ENCODE measurements around the gene SORL1. TPM values are rescaled to one million over a fixed set of nuclear protein-coding genes. Genes with fewer than 3 reads are reported as not detected.
A peak's percentile ranks its signal among the peaks of the same experiment; 100 is the strongest.

SORL1 gene
- total RNA-seq, 1 donor from 2014 or later, result under 0.01 TPM

DNA sequence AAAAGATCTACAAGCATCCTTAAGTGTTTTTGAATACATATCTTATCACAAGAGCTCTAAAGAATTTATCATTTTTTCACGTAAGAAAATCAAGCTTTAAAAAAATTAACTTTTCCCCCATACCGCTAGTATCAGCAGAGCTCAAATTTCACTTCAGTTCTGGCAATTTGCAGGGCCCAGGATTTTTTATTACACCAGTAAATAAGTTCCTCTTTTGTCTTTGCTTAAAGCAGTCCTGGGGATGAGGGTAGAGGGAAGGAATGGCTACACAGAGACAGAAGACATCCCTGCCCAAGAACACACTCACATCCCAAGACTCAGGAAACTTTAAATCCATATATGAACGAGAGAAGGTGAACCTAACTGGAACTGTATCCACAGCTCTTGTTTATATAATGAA lies 22.6 kb upstream of the SORL1 start:
- no peak for DNase-seq (ENCODE audit: low read depth in 2 of 2)

- DNase-seq (ENCODE audit: low read depth in 2 of 2), result no peak
Measured at GRCh38 chr11:121431820-121432526, 20.1 kb upstream of the SORL1 start.

DNA sequence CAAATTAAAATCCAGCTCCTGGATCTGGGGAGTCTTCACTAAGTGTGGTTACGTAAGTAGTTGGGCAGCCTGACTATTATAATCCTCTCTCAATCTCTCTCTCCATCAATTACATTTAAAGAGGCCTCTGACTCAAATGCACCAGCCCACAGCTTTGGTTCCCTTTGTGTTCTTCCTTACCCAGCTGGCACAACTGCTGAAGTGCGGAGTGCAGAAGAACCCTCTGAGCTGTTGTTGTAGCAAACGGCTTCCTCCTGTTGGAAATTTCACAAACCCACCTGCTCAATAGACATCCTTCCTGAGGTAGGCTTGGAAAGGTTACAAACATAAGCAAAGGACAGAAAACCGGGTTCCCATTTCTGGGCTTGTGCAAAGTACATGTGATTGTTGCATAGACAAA lies 17.0 kb upstream of the SORL1 start:
- no peak for DNase-seq (ENCODE audit: low read depth in 2 of 2)

DNA sequence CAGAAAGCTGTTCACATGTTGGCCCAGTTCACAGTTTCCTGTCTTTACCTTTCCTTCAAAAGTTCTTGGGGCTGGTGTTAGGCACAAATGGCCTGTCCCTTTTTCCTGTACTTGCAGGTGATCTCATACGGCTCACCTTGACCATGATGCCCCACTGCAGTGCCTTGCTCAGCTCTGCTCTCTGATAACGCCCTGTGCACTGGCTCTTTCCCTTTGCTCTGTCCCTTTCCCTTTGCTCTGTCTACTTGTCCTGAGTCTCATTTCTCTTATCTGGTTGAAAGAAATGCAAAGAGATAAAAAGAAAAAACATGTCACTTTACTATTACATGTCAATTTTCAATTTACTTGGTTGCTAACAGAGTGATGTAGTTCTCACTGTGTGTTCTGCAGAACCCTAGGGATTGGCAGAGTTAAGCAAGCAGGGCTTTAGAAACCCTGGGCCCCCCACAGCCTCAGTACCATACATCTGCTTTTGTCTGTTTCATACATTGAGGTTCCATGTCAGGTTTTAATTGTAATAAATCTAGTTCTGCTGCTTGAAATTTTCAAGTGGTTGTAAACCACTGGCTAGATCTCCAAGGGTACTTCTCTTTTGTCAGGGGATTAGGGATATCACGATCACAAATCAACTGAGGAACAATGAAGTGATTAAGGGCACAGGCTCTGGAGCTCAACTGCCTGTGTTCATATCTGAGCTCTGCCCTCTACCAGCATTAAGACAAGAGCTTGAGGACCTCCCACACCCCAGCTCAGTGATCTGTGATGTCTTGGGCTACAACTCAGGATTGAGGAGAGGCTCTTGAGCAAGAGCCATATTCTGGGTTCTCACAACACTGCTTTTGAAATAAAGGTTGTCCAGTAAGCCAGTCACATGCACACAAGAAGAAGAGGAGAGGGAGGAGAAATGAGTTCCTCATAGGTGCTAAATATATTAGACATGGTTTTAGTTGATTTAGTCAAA lies 16.3 kb upstream of the SORL1 start:
- no peak for DNase-seq (ENCODE audit: low read depth in 2 of 2)

GRCh38 chr11:121437018-121437685 lies 15.0 kb upstream of the SORL1 start:
- no peak for DNase-seq (ENCODE audit: low read depth in 2 of 2)

DNA sequence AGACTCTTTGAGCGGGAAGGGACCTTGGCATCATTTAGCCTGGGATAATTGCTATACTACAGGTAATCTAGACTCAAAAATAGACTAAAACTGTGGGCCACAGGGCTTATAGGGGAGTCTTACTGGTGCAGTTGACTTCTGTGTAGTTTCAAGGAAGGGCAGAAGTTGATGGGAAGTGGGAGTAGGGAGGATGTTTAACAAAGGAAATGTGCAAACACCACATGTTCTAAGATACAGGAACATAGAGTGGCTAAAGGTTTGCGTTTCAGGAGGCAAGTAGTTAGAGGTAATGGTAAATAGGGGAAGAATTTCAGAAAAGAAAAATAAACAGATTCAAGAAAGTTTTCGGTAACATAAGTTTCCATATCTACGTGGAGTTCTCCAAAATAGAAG lies 14.4 kb upstream of the SORL1 start:
- DNase-seq (ENCODE audit: low read depth in 2 of 2), result no peak

GRCh38 chr11:121439337-121439736 lies 12.8 kb upstream of the SORL1 start:
- DNase-seq (ENCODE audit: low read depth in 2 of 2), result no peak

GRCh38 chr11:121439759-121440158 lies 12.4 kb upstream of the SORL1 start:
- no peak for DNase-seq (ENCODE audit: low read depth in 2 of 2)

GRCh38 chr11:121441521-121441920 lies 10.6 kb upstream of the SORL1 start:
- no peak for DNase-seq (ENCODE audit: low read depth in 2 of 2)

DNA sequence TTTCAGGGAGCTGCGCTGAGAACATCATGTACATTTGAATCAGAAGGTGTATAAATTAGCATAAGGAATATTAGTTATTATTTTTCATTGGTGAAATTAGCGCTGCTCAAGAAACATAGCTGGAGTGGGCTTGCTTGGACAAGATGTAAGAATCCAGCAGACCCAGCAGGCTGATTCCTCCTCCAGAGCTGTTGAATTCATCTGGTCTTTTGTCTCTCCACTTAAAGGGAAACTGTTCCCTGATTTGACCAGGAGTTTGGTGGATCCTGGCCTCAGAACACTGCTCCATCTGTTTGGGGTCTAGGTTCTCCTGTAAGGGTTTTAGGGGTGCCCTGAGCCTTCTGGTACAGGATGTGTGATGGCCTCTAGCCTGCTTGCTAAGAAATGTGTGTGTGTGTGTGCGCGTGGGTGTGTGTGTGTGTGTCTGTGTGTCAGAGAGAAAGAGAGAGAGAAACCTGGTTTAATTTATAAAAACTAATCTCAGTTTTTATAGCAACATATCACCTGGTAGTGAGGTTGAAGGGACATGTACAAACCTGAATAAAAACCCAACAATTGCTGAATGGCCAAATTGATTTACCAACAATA lies 8.3 kb upstream of the SORL1 start:
- DNase-seq (ENCODE audit: low read depth in 2 of 2), result no peak

GRCh38 chr11:121444526-121444925 lies 7.6 kb upstream of the SORL1 start:
- DNase-seq (ENCODE audit: low read depth in 2 of 2), result no peak

GRCh38 chr11:121445071-121445768 lies 6.9 kb upstream of the SORL1 start:
- DNase-seq (ENCODE audit: low read depth in 2 of 2), result no peak

- DNase-seq (ENCODE audit: low read depth in 2 of 2), result peak in 1 of 2 donors; percentile 5
Measured at GRCh38 chr11:121446752-121447156, 5.4 kb upstream of the SORL1 start.

DNA sequence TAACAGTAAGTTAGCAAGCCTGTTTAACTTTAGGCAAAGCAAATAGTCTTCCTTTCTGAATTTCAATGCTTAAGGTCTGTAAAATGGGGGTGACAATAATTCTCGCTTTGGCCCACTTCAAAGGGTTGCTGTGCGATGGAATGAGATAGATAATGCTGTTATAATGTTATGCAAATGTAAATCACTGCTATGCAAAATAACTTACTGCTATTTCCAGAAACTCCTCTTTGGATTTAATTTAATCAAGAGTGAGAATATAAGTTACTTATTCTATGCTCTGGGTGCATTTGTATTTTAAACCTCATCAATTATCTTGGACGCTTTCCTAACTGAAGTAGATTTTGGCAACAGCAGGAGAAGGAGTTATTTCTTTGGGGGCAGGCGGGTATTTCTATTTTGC lies 4.1 kb upstream of the SORL1 start:
- no peak for DNase-seq (ENCODE audit: low read depth in 2 of 2)

GRCh38 chr11:121448431-121448941 lies 3.6 kb upstream of the SORL1 start:
- DNase-seq (ENCODE audit: low read depth in 2 of 2), result no peak

GRCh38 chr11:121449123-121449522 lies 3.0 kb upstream of the SORL1 start:
- DNase-seq (ENCODE audit: low read depth in 2 of 2), result no peak

DNA sequence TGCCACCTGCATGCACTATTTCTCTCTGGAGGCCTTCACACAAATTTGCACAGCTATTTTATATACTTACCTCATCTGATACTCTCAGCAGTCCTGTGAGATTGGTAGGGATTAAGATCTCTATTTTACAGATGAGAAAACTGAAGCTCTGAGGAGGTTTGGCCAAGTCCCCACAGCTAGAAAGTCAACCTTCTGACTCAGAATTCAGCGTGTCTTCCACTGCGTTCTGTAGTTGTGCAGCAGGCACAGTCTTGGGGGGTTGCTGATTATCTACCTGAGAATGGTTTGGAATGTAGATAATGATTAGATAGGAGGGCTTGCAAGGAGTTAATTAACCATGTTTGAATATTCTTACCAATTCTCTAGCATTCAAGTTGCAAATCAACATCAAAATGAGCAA lies 2.5 kb upstream of the SORL1 start:
- DNase-seq (ENCODE audit: low read depth in 2 of 2), result no peak

GRCh38 chr11:121450401-121450800 lies 1.7 kb upstream of the SORL1 start:
- no peak for DNase-seq (ENCODE audit: low read depth in 2 of 2)

DNA sequence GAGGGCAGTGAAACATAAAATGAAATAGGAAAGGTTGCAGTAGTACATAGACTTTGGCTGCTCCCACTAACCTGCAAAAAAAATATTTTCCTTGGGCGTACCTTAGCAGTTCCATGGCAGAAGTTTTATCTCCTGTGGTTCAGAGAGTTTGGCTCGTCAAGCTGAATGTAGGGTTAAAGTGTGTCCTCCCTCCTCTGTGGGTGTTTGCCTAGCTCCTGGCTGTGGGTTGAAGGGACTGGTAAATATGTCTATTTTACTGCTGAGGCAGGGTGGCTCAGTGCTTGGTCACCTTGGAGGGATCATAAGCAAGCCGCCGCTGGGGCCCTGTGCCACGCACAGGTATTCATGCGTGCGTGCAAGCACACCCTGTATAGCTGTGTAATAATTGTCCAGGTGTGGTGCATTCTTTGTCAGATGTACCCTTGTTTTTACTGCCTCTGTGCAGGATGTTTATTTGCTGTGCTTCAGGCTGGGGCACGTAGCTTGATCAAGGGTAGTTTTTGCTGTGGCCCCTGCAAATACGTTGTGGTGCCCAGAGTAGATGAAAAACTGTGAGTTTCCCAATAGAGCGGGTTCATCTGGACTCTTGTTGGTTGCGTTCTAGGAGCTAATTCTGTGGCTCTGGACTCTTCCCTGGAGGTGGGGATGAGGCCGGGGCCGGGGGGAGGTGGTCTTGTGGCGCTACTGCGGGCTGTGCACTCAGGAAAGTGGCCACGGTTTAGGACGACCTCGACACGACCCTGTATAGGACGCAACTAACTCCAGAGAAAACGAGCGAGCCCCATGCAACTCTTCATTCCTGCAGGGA lies 732 bp upstream of the SORL1 start:
- no peak for DNase-seq (ENCODE audit: low read depth in 2 of 2)

- no peak for DNase-seq (ENCODE audit: low read depth in 2 of 2)
Measured at GRCh38 chr11:121452609-121453150, 566 bp downstream of the SORL1 start, which contains the start of gene SORL1-AS1. Gene SORL1-AS1 (minus strand): TSS chr11:121452967.

Data from dermis microvascular lymphatic vessel endothelial cell (primary cell).